ENCODE data around the gene ID2. TPM values are rescaled to one million over a fixed set of nuclear protein-coding genes. Genes with fewer than 3 reads are reported as not detected.
A peak's percentile ranks its signal among the peaks of the same experiment; 100 is the strongest.

ID2 gene
- total and polyA plus RNA-seq, 7 donors = 154 to 615 (median 376) TPM

DNA sequence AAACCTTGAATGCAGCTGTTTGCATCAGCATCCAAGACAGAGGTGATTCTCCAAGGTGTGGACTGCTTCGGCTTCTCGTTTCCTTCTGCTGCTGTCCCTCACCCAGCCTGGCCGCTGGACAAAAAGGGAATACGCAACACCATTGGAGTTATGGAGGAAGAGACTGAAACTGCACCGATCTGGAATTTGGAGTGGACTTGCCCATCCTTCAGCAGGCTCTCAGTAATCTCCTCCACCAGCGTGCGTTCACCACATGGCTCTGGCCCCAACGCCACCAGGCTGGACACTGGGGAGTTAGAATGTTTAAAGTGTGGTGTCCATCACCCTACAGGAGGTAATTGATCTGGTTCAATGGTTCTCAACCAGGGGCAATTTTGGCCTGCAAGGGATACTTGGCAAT is 41.4 kb upstream of the ID2 start:
- 95 to 96% methylated on average over 8 of the region's 8 CpGs for WGBS, 2 donors
- Histone ChIP-seq H3K36me3 (no peaks in the 10 kb centered on the region), H3K9me3 (no peaks in the 10 kb centered on the region), H3K4me1 (peaks cover 0 to 26% (median 12%) of the 10 kb centered on the region in 4 donors), H3K4me3 (no peak overlapping the region), H3K27me3 (no peaks in the 10 kb centered on the region), H3K27ac (no peak overlapping the region)
- intact Hi-C loops (cut with DNase I) = no loop called here
- no peak for TF ChIP-seq POLR2AphosphoS5 (IDR thresholded peaks at IDR 0.05)
- no peak for TF ChIP-seq EP300 (IDR thresholded peaks at IDR 0.05)
- TF ChIP-seq POLR2A (IDR thresholded peaks at IDR 0.05) = no peak
- TF ChIP-seq, protein P1, sequence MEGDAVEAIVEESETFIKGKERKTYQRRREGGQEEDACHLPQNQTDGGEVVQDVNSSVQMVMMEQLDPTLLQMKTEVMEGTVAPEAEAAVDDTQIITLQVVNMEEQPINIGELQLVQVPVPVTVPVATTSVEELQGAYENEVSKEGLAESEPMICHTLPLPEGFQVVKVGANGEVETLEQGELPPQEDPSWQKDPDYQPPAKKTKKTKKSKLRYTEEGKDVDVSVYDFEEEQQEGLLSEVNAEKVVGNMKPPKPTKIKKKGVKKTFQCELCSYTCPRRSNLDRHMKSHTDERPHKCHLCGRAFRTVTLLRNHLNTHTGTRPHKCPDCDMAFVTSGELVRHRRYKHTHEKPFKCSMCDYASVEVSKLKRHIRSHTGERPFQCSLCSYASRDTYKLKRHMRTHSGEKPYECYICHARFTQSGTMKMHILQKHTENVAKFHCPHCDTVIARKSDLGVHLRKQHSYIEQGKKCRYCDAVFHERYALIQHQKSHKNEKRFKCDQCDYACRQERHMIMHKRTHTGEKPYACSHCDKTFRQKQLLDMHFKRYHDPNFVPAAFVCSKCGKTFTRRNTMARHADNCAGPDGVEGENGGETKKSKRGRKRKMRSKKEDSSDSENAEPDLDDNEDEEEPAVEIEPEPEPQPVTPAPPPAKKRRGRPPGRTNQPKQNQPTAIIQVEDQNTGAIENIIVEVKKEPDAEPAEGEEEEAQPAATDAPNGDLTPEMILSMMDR (IDR thresholded peaks at IDR 0.05) = no peak
- DNase-seq = peak; percentile 54

DNA sequence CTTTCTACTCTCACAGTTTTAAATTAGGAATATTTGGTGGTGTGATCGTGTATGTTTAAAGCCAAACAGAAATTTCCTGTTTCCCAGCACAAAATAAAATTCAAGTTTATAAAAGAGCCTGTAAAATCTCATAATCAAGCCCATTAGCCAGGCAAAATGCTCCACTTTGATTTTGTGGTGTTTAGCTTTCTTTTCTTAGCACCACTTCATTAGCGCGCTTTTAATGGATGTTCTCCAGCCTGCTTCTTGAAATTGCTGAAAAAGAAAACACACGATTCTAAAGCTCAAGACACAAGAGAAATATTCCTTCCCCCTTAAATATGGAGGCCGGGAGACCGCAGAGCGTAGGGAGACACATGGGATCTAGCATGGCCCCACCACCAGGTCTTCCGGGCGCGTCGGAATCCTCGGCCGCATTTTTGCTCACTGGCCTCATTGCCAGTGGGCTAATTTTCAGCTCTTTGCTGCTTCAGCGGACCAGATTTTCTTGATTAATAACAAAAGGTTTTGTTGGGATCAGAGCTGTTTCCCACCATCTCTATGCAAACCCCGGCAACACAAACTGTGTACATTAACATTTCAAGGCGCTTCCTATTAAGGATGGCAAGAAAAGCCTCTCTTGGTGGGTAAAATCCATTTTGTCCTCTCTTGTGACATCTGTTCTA is 40.4 kb upstream of the ID2 start:
- Histone ChIP-seq H3K9me3 (no peaks in the 10 kb centered on the region), H3K27ac (no peak overlapping the region), H3K36me3 (no peaks in the 10 kb centered on the region), H3K27me3 (no peaks in the 10 kb centered on the region), H3K4me3 (no peak overlapping the region), H3K4me1 (peaks cover 0 to 21% (median 8%) of the 10 kb centered on the region in 4 donors)
- no peak for DNase-seq
- intact Hi-C loops (cut with DNase I) = no loop called here
- WGBS, 2 donors = 88 to 95% methylated on average over 16 of the region's 16 CpGs
- TF ChIP-seq, protein P1 (IDR thresholded peaks at IDR 0.05) = no peak
- TF ChIP-seq POLR2A (IDR thresholded peaks at IDR 0.05) = no peak
- TF ChIP-seq POLR2AphosphoS5 (IDR thresholded peaks at IDR 0.05) = no peak
- no peak for TF ChIP-seq EP300 (IDR thresholded peaks at IDR 0.05)

DNA sequence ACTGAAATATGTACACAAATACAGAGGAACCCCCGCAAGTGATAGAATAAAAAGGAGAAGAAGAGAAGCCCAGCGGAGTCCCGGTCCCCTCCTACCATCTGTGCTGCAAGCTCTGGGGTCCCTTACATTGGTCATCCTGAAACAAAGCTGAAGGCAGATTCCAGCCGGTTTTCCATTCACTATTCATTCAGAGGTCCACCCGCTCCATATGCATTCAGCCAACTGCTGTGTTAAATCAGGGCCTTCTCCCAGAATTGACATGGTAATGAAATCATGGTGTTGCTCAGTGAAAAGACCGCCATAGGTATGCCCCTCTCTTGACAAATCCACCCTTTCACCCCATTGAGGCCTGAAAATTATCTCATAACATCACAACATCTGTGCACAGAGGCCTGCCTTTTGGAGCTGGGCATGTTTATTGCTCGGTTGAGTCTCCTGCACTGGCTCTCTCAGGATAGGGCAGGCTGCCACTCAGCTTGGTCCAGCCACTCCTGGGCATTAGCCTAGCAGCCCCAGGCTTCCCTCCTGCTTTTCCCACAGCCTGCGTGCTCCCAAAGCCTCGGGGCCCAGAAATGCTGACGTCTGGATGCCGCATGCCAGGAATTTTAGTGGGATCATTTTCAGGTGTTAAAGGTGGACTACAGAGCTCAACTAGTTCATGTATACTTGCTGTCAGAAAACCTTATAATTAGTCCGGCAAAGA is 39.3 kb upstream of the ID2 start:
- H3K4me1 ChIP-seq = peaks cover 0 to 11% (median 0%) of the 10 kb centered on the region in 4 donors
- H3K27ac ChIP-seq = no peak overlapping the region
- no peaks in the 10 kb centered on the region for H3K36me3 ChIP-seq
- peak; percentile 65 for DNase-seq
- intact Hi-C loops (cut with DNase I) = no loop called here
- no peak overlapping the region for H3K4me3 ChIP-seq
- TF ChIP-seq EP300 (IDR thresholded peaks at IDR 0.05) (no peak), POLR2AphosphoS5 (IDR thresholded peaks at IDR 0.05) (no peak), POLR2A (IDR thresholded peaks at IDR 0.05) (no peak)
- TF ChIP-seq, protein P1 (IDR thresholded peaks at IDR 0.05) = no peak
- H3K27me3 ChIP-seq = no peaks in the 10 kb centered on the region
- H3K9me3 ChIP-seq = no peaks in the 10 kb centered on the region
- 90 to 91% methylated on average over 12 of the region's 12 CpGs for WGBS, 2 donors

DNA sequence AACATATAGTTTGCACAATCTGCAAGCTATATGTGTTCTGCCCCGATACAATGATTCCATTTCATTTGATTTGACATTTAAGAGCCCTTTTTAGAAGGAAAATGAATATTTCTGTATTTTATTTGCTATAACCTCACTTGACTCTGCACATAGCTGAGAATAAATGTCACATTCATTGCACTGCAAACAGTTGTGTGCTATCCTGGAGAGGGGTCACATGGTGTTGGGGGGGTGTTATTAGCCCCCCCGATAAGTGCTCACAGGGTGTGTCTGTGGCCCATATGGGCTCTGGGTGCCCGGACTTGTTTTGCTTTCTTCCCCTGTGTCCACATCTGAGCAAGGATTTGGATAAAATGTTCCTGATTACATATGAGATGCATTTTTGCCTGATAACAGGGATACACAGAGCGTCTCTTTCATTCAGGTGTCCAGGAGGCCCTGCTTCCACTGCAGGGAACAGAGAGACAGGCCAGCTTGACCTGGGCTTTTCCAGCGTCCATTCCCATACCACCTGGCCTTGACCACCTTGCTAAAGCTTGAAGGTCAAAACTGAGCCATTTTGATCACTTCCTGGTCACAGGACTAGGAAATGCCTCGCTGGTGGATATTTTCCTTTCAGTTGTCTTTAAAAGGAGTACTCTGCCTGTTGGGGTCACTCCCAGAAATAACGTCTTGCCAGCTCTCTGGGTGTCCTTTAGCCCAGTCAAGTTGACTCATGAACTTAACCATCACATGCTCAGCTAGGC is 38.4 kb upstream of the ID2 start:
- Histone ChIP-seq H3K36me3 (no peaks in the 10 kb centered on the region), H3K27ac (no peak overlapping the region), H3K9me3 (no peaks in the 10 kb centered on the region), H3K27me3 (no peaks in the 10 kb centered on the region), H3K4me1 (peaks cover 0 to 11% (median 0%) of the 10 kb centered on the region in 4 donors), H3K4me3 (no peak overlapping the region)
- WGBS, 2 donors = 89% methylated on average over 7 of the region's 7 CpGs
- no peak for TF ChIP-seq EP300 (IDR thresholded peaks at IDR 0.05)
- TF ChIP-seq POLR2AphosphoS5 (IDR thresholded peaks at IDR 0.05) = no peak
- no peak for TF ChIP-seq POLR2A (IDR thresholded peaks at IDR 0.05)
- TF ChIP-seq, protein P1 (IDR thresholded peaks at IDR 0.05) = no peak
- no peak for DNase-seq
- intact Hi-C loops (cut with DNase I) = no loop called here
